GM21529 (cell line): ENCODE data around the gene BIRC2.
"Not testable (repeated sequence)": the region's sequence is repeated elsewhere in the genome, so short reads cannot be mapped to it uniquely, and the experiment has no call there.

Experiments
- ATAC-seq: cut with Tn5 transposase; IDR thresholded peaks from one replicate; pipeline ENCODE4 v1.9.1; 2021; ENCODE audit not compliant: unreplicated experiment

BIRC2 gene

GRCh38 chr11:102374633-102375424, 27.8 kb downstream of the BIRC2 start:
- not testable (repeated sequence) for ATAC-seq

GRCh38 chr11:102375720-102376399, 28.8 kb downstream of the BIRC2 start:
- no peak for ATAC-seq

GRCh38 chr11:102377891-102378290, 30.9 kb downstream of the BIRC2 start:
- ATAC-seq: no peak

- ATAC-seq: no peak
Measured at GRCh38 chr11:102378818-102379217, 31.8 kb downstream of the BIRC2 start.

GRCh38 chr11:102382384-102382783, 35.4 kb downstream of the BIRC2 start:
- no peak for ATAC-seq

GRCh38 chr11:102383839-102384238, 36.8 kb downstream of the BIRC2 start:
- no peak for ATAC-seq

GRCh38 chr11:102384419-102385079, 37.5 kb downstream of the BIRC2 start:
- ATAC-seq: no peak

- ATAC-seq: no peak
Measured at GRCh38 chr11:102385085-102386007, 38.3 kb downstream of the BIRC2 start.

GRCh38 chr11:102386136-102386734, 39.2 kb downstream of the BIRC2 start:
- no peak for ATAC-seq

- ATAC-seq: no peak
Measured at GRCh38 chr11:102387043-102387781, 40.2 kb downstream of the BIRC2 start.

- no peak for ATAC-seq
Measured at GRCh38 chr11:102389253-102389652, 42.2 kb downstream of the BIRC2 start.

- peak; percentile 77 for ATAC-seq
Measured at GRCh38 chr11:102390667-102391465, 43.9 kb downstream of the BIRC2 start.

- ATAC-seq: no peak
Measured at GRCh38 chr11:102391549-102392237, 44.7 kb downstream of the BIRC2 start.

GRCh38 chr11:102393272-102393730, 46.3 kb downstream of the BIRC2 start:
- no peak for ATAC-seq

- ATAC-seq: no peak
Measured at GRCh38 chr11:102395720-102396393, 48.8 kb downstream of the BIRC2 start.

GRCh38 chr11:102396708-102397563, 49.9 kb downstream of the BIRC2 start:
- ATAC-seq: no peak

- ATAC-seq: no peak
Measured at GRCh38 chr11:102398297-102398696, 51.3 kb downstream of the BIRC2 start.
